GM21528 (cell line): ENCODE data around the gene CHCHD3.

Source experiments
- ATAC-seq: cut with Tn5 transposase; IDR thresholded peaks from one replicate; pipeline ENCODE4 v1.9.1; 2021; ENCODE audit warnings: mild to moderate bottlenecking, moderate library complexity; ENCODE audit not compliant: unreplicated experiment, low FRiP score

CHCHD3 gene

DNA sequence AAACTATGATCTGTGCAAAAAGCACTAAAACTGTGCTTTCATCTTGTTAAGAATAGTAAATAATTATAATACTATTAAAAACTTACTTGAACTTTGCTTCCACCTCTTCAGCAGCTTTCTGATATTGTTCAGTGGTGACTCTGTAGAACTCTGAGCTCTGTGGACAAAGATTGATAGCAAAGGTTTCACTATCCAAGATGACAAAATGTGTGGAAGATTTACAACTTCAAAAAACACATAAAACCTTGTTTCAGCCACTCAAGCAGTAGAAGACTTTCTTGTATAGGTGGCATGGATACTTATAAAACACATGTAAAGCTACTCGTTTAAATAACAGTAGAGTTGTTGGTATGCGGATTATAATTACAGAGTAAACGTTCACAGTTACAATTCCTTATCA lies 243.6 kb downstream of the CHCHD3 start:
- no peak for ATAC-seq

- no peak for ATAC-seq
Measured at GRCh38 chr7:132837529-132837928, 244.4 kb downstream of the CHCHD3 start.

DNA sequence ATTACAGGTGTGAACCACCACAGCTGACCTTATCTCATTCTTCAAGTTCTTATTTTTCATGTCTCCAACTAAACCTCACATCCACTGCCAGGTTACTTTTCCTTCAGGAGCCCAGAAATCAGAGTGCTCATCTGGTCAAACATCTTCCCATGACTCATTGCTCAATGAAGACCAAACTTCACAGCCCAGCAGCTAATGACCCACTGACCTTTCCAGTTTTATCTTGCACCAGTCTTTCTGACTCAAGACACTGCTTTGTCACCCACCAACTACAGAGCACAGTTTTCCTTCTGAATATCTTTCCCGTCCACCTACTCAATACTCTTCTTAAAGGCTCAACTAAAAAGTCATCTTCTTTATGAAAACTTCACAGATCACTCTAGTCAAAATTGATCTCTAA lies 245.1 kb downstream of the CHCHD3 start:
- ATAC-seq = no peak

GRCh38 chr7:132830941-132831340 lies 250.9 kb downstream of the CHCHD3 start:
- no peak for ATAC-seq

GRCh38 chr7:132828502-132828901 lies 253.4 kb downstream of the CHCHD3 start:
- ATAC-seq = no peak

DNA sequence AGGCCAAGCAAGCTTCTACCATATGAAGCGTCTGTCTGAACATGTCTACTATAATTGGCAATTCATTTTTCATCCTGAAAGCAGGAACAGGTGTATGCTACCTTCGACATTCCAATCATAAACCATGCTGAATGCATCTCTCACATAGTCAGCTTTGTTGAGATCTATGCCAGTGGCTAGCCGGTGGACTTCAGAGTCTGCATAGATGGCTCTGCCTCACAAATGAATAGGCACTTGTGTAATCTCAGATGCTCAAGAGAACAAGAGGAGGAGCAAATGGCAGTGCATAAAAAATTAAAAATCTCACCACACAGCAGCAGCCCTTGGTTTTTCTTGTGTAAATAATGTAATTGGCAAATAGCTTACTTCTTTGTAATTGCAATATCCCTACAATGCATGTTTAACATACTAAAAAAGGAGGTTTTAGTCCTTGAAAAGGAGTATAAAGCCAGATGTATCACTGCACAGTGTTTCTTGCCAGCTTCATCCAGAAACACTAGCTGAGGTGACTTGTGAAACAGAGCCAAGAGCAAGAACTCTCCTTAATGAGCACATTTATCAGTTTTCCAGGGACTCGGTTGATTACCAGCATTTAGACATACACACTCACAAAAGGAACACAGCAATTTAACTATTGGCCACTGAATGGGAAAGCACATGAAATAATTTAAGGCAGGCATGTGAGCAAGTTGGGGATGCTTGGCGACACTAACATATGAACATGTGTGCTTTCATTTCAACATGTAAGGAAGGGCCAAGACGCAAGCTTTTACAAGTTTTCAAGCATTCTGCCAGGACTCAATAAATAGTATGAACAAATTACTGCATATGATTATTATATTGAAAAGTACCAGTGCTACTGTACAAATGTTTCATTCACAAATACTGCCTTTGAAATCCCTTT lies 255.7 kb downstream of the CHCHD3 start:
- ATAC-seq = no peak

- ATAC-seq = no peak
Measured at GRCh38 chr7:132825222-132825621, 256.7 kb downstream of the CHCHD3 start.

DNA sequence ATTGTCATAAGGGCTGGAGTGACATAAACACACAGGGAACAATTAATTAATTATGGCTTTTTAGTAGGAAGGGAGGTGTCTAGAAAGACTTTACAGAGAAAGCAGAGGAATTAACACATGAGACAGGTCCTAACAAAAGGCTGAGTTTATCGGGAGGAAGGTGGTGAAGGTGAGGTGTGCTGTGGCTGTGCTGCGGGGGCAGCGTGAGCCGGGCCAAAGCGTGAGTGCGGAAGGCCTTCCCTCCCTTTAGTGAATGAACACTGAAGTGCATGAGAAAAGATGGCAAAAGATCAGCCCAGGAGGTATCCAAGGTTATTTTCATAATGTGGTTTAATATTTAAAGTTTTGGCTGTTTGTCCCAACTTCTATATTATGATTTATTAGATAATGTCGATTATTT lies 262.2 kb downstream of the CHCHD3 start:
- ATAC-seq = no peak

GRCh38 chr7:132817949-132818348 lies 263.9 kb downstream of the CHCHD3 start:
- ATAC-seq = no peak

- no peak for ATAC-seq
Measured at GRCh38 chr7:132815696-132816311, 266.1 kb downstream of the CHCHD3 start.

DNA sequence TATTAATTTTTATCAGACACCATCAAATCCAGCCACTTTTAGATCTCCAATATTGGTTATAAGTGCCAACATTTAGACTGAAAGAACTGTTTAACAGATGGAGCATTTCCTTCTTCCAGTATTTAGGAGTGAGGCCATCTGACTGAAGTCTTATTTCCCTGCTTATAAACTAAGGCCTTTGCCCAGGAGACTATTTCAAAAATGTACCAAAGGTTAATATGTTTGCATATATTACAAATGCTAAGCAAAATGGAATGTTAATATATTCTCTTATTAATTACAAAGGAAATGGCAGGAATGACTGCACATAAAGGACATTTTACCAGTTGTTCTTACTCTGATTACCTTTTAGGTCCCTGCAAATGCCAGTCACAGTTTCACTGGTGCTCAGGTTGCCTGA lies 266.8 kb downstream of the CHCHD3 start:
- ATAC-seq = no peak

DNA sequence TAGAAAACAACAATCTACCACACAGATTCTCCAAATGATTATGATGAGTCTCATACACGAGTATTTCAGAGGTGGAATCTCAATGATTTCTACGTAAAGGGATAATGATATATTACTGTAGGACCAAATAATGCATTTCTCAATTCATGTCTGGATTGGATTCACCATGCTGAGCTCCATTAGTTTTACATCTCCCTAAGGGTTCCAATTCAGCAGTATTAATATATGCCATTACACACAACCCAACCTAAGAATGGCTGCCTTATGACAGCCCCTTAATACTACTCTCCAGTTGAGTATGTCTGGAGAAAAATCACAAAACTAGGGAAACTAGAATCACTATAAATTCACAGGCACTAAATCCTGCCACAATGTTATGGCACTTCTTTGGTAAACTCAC lies 271.3 kb downstream of the CHCHD3 start:
- no peak for ATAC-seq

GRCh38 chr7:132806834-132807233 lies 275.1 kb downstream of the CHCHD3 start:
- no peak for ATAC-seq

- no peak for ATAC-seq
Measured at GRCh38 chr7:132805766-132806165, 276.1 kb downstream of the CHCHD3 start.

- ATAC-seq = no peak
Measured at GRCh38 chr7:132804849-132805485, 276.9 kb downstream of the CHCHD3 start.

- ATAC-seq = no peak
Measured at GRCh38 chr7:132800522-132800921, 281.4 kb downstream of the CHCHD3 start.

- ATAC-seq = no peak
Measured at GRCh38 chr7:132799081-132799413, 282.8 kb downstream of the CHCHD3 start.

DNA sequence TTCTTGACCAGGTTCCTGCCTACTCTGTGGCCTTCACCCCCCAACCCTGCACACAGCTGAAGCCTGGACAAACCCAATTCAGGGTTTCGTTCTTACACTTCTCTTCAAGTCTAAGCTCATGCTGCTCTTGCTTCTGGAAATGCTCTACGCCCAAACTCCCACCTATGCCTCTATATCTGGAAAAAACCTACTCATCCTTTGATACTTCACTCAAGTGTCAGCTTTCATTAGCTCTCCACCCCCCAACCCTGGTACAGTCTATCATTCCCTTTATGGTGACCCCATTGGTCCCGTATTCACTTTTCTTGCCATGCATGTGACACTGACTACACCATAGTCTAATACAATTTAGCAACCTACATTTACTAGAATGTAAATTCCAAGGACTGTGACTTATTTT lies 284.7 kb downstream of the CHCHD3 start:
- no peak for ATAC-seq

DNA sequence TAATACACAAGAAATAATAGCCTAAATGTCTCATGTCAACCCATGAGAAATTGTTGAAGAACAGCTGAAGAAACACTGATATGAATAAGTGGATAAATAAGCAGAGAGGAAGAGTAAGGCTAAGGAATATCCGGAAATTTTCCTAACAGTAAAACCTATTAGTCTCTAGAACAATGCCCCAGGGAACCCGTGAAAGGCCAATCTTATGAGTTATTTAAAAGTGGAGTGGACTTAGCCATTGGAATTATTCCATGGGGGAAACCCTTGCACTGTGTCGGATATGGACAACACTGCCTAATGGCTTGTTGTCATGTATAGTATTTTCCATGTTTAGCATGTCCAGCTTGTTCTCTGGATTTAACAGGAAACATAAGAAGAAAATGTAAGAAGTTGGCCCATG lies 288.4 kb downstream of the CHCHD3 start:
- no peak for ATAC-seq

- ATAC-seq = no peak
Measured at GRCh38 chr7:132791036-132791435, 290.9 kb downstream of the CHCHD3 start.

- no peak for ATAC-seq
Measured at GRCh38 chr7:132790104-132790503, 291.8 kb downstream of the CHCHD3 start.

- no peak for ATAC-seq
Measured at GRCh38 chr7:132789281-132789680, 292.6 kb downstream of the CHCHD3 start.
